ENCODE results near the gene CTRL. TPM values are rescaled to one million over a fixed set of nuclear protein-coding genes. Genes with fewer than 3 reads are reported as not detected.

Gene CTRL
- total and polyA plus RNA-seq, 12 donors: 0.39 to 2.0 (median 0.84) TPM

- intact Hi-C loops (cut with DNase I): no loop called here
- Histone ChIP-seq H3K4me1 (peaks cover 20 to 50% (median 28%) of the 10 kb centered on the region in 9 donors), H3K4me3 (no peak overlapping the region), H3K36me3 (peaks cover 5 to 100% (median 91%) of the 10 kb centered on the region in 9 donors), H3K27ac (peak overlapping the region in 3 of 10 donors; percentile 28 to 53 (median 48)), H3K9me3 (no peaks in the 10 kb centered on the region), H3K27me3 (no peaks in the 10 kb centered on the region)
- WGBS, 2 donors: 87 to 88% methylated on average over 10 of the region's 10 CpGs
- DNase-seq: no peak
- peak in 1 of 8 donors; percentile 16 for ATAC-seq
- no peak for TF ChIP-seq CTCF (IDR thresholded peaks at IDR 0.05)
These were observed 22.9 kb upstream of the CTRL start for GRCh38 chr16:67954421-67955196.

GRCh38 chr16:67953641-67954375 is 22.1 kb upstream of the CTRL start:
- intact Hi-C loops (cut with DNase I): no loop called here
- 67 to 72% methylated on average over 8 of the region's 8 CpGs for WGBS, 2 donors
- DNase-seq (no peak), ATAC-seq (peak in 1 of 8 donors; percentile 25)
- H3K4me1 ChIP-seq: peaks cover 12 to 42% (median 22%) of the 10 kb centered on the region in 9 donors
- H3K36me3 ChIP-seq: peaks cover 5 to 100% (median 95%) of the 10 kb centered on the region in 9 donors
- no peaks in the 10 kb centered on the region for H3K27me3 ChIP-seq
- no peaks in the 10 kb centered on the region for H3K9me3 ChIP-seq
- no peak overlapping the region for H3K4me3 ChIP-seq
- peak overlapping the region in 2 of 10 donors; percentile 48 to 53 for H3K27ac ChIP-seq
- no peak for TF ChIP-seq CTCF (IDR thresholded peaks at IDR 0.05)

GRCh38 chr16:67951485-67951884 is 19.8 kb upstream of the CTRL start:
- ATAC-seq (peak; percentile 60 to 89 (median 70)), DNase-seq (peak; percentile 77 to 83)
- H3K4me1 ChIP-seq: peaks cover 11 to 46% (median 20%) of the 10 kb centered on the region in 9 donors
- H3K9me3 ChIP-seq: no peaks in the 10 kb centered on the region
- peak overlapping the region in 8 of 10 donors; percentile 48 to 81 (median 60) for H3K27ac ChIP-seq
- H3K36me3 ChIP-seq: peaks cover 5 to 100% (median 99%) of the 10 kb centered on the region in 9 donors
- intact Hi-C loops (cut with DNase I): no loop called here
- TF ChIP-seq CTCF (IDR thresholded peaks at IDR 0.05): no peak
- no peak overlapping the region for H3K4me3 ChIP-seq
- H3K27me3 ChIP-seq: no peaks in the 10 kb centered on the region
- WGBS, 2 donors: 33 to 43% methylated on average over 12 of the region's 12 CpGs

- H3K27me3 ChIP-seq: no peaks in the 10 kb centered on the region
- TF ChIP-seq CTCF (IDR thresholded peaks at IDR 0.05): no peak
- ATAC-seq: peak in 1 of 8 donors; percentile 2
- DNase-seq: no peak
- intact Hi-C loops (cut with DNase I): no loop called here
- 87 to 90% methylated on average over 16 of the region's 16 CpGs for WGBS, 2 donors
- peaks cover 11 to 56% (median 26%) of the 10 kb centered on the region in 9 donors for H3K4me1 ChIP-seq
- H3K27ac ChIP-seq: peak overlapping the region in 2 of 10 donors; percentile 52 to 76
- no peaks in the 10 kb centered on the region for H3K9me3 ChIP-seq
- peaks cover 5 to 100% (median 99%) of the 10 kb centered on the region in 9 donors for H3K36me3 ChIP-seq
- no peak overlapping the region for H3K4me3 ChIP-seq
These were observed 18.7 kb upstream of the CTRL start for GRCh38 chr16:67950335-67950843.

Measured in heart right ventricle (tissue), 16 donors.